GM19438 (cell line): ENCODE data around the gene KRTAP4-4.
"Not testable (repeated sequence)": the region's sequence is repeated elsewhere in the genome, so short reads cannot be mapped to it uniquely, and the experiment has no call there.

Experiments
- ATAC-seq: cut with Tn5 transposase; IDR thresholded peaks from one replicate; pipeline ENCODE4 v1.9.1; 2021; ENCODE audit warnings: low read depth; ENCODE audit not compliant: unreplicated experiment

Gene KRTAP4-4

DNA sequence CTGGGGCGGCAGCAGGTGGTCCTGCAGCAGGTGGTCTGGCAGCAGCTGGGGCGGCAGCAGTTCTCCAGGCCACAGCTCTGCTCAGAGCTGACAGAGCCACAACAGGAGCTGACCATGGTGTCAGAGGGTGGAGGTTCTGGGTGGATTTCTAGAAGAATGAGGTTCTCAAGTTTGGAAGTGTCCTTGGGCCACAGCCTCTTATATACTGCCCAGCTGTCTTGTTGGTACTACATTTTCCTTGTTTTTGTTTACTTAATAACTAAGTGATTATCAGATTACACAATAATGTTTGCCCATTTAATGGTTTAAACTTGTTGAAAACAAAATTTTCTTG, 10.9 kb downstream of the KRTAP4-4 start, which contains the start of gene KRTAP4-5:
Gene KRTAP4-5 (minus strand): TSS at position 174 of the 334 bp plus-strand sequence. CDS start 58 bp downstream, at position 116.
- no peak for ATAC-seq

DNA sequence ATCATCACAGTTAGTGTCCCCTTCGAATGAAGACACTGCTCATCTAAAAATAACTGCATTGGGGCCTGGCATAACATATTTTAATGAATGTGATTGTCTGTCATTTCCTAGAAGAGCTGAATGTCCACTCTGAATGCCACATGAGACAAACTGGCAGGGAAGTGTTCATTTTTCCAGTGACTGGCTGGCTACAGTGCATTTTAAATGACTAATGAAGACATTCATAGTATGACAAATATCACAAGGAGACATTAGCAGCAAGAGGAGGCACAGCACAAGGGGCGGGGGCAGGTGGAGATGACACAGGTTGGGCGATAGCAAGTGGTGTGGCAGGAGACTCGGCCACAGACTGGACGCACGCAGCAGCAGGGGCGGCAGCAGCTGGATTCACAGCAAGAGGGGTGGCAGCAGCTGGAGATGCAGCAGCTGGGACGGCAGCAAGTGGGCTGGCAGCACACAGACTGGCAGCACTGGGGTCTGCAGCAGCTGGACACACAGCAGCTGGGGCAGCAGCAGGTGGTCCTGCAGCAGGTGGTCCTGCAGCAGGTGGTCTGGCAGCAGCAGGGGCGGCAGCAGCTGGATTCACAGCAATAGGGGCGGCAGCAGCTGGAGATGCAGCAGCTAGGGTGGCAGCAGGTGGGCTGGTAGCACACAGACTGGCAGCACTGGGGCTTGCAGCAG, 11.4 kb downstream of the KRTAP4-4 start:
- ATAC-seq: not testable (repeated sequence)

DNA sequence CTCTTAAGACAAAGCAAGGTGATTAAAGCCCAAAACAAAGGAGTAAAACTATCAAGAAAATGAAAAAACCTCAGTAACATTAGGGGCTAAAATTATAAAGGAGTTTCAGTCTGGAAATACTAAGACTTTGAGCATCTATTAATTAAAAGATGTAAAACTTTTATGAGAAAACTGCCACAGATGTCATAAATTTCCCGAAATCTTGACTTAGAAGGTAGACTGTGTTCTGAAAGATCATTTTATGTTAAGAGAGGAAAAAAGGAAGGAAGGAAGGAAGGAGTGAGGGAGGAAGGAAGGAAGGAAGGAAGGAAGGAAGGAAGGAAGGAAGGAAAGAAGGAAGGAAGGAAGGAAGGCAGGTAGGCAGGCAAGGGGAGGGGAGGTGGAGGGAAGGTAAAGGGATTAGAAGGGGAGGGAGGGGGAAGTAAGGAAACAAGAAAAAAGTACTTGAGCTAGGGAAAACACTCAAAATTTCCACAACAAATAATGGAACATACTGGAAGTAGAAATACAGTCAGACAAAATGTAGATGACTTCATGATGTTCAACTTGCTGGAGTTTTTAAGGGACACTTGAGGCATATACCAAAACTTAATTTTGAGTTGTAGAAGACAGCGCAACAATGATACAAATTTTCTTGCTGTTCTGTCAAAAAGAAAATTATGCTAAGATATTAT, 12.9 kb downstream of the KRTAP4-4 start:
- ATAC-seq: no peak

GRCh38 chr17:41145261-41145660, 15.3 kb downstream of the KRTAP4-4 start:
- no peak for ATAC-seq

GRCh38 chr17:41144846-41145245, 15.7 kb downstream of the KRTAP4-4 start:
- no peak for ATAC-seq

DNA sequence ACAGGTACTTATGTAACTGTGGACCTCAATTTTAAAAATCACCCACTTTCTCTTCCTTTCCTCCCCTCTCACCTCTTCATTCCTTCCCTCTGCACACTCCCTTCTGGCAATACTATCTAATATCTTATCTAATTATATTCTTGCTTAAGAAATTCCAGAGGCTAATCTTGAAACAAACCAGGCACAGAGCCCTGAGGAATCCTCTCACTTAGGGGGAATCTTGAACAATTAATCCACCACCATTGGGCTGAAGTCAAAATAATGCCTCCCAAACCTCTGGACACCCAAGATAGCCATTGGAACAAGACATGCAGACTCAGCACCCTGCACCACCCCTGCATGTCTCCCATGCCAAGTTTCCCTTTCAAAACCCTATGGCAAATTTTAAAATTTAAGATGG, 19.2 kb downstream of the KRTAP4-4 start:
- ATAC-seq: no peak

- ATAC-seq: no peak
These were observed 20.0 kb downstream of the KRTAP4-4 start, which contains the start of gene KRTAP4-6 for GRCh38 chr17:41140360-41141131. KRTAP4-6 (minus strand) TSS chr17:41140544; CDS start chr17:41140487, 57 bp downstream.

DNA sequence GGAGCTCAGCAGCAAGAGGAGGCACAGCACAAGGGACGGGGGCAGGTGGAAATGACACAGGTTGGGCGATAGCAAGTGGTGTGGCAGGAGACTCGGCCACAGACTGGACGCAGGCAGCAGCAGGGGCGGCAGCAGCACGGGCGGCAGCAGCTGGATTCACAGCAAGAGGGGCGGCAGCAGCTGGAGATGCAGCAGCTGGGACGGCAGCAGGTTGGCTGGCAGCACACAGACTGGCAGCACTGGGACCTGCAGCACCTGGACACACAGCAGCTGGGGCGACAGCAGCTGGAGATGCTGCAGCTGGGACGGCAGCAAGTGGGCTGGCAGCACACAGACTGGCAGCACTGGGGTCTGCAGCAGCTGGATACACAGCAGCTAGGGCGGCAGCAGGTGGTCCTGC, 20.7 kb downstream of the KRTAP4-4 start:
- ATAC-seq: not testable (repeated sequence)

- ATAC-seq: no peak
These were observed 26.4 kb downstream of the KRTAP4-4 start for GRCh38 chr17:41133880-41134735.

DNA sequence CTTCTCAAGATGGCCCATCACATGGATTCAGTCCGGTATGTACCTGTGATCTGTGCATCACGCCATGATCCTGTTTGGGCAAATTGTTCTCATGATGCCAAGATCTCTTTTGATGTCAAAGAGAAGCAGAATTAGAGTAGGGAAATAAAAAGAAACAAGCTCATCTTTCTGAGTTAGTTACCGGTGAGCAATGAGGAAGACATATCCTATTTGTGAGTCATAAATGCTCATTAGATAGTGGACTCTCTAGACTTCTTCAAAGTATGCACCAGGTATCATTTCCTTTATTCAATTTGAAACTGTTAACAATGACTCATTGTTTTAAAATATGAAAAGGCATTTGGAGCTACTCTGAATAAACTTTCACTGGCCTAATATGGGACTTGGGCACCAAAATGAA, 28.6 kb downstream of the KRTAP4-4 start:
- ATAC-seq: no peak

DNA sequence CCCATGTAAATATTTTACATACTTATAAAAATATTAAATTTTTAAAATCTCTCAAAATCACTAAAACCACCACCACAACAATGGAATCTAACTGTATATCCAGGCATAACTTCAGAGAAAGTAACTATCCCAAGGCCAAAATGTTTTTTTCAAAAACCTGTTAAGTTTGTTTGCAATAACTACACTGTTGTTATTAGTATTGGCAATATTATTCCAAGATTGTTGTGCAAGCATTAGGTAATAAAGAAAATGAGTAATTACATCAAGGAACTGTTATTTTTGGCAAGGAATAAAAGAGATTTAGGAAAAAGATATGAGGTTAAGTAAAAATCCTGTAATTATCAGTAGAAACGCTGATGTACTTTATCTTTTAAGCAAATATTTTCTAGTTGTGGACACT, 33.2 kb downstream of the KRTAP4-4 start:
- ATAC-seq: no peak

GRCh38 chr17:41126412-41126811, 34.1 kb downstream of the KRTAP4-4 start:
- no peak for ATAC-seq

- no peak for ATAC-seq
These were observed 35.5 kb downstream of the KRTAP4-4 start for GRCh38 chr17:41125064-41125463.

- not testable (repeated sequence) for ATAC-seq
These were observed 36.6 kb downstream of the KRTAP4-4 start, which contains the start of gene KRTAP4-12 for GRCh38 chr17:41123991-41124371. KRTAP4-12 (minus strand) TSS chr17:41124182; CDS start chr17:41124122, 60 bp downstream.

DNA sequence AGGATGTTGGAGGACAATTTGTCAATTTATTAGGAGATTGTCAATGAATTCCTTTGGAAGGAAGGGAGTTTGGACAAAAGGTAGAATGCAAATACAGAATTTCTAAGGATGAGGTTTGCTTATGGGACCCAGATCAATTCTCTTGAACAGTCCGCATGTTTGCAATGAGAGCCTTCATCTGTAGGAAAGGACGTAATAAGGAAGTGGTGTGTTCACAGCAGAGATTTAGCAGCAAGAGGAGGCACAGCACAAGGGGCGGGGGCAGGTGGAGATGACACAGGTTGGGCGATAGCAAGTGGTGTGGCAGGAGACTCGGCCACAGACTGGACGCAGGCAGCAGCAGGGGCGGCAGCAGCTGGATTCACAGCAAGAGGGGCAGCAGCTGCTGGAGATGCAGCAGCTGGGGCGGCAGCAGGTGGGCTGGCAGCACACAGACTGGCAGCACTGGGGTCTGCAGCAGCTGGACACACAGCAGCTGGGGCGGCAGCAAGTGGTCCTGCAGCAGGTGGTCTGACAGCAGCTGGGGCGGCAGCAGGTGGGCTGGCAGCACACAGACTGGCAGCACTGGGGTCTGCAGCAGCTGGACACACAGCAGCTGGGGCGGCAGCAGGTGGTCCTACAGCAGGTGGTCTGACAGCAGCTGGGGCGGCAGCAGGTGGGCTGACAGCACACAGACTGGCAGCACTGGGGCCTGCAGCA, 37.1 kb downstream of the KRTAP4-4 start:
- not testable (repeated sequence) for ATAC-seq

- ATAC-seq: no peak
These were observed 38.8 kb downstream of the KRTAP4-4 start for GRCh38 chr17:41121742-41122141.

DNA sequence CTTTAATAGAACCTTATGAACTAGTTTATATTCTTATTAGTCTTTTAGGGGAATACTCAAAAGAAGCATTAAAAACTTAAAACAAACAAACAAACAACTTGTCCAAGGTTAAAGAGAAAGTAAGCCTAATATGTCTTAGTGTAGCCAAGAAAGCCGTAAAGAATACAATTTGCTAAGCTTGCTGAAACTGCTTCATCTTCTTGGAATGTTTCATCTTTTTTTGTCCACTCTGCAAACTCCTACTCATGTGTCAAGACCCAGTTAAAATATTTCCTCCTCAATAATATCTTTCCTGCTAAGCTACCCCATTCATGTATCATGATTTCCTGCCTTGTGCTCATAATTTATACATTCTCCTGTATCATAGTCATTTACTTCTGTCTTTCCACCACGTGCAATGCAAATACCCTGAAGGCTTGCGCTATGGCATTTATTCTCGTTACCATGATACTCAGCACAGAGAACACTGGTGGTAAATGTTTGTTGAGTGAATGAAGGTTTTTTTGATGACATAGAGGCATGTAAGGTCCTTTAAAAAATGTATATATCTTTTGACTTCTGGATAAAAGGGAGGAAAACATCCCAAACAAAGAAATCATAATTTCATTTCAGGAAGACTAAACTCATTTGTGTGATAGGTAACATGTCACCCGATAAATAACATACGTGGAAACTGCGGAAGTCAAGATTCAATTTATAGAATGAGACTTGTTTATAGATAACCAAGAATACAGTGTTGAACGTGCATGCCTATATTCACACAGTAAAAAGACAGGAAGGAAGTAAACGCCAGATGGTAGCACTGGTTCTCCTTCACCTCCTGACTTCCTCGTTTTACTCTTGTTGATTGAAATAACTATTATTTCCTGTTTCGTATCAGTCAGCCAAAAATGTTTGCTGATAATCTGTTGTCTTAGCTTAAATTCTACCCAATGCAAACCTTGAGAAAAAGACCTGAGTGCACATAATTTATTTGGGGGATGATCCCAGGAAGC, 40.6 kb downstream of the KRTAP4-4 start:
- not testable (repeated sequence) for ATAC-seq

- ATAC-seq: no peak
These were observed 41.8 kb downstream of the KRTAP4-4 start for GRCh38 chr17:41118721-41119120.
